Osteocyte (in vitro differentiated cells): ENCODE measurements around the gene PARVG. TPM values are rescaled to one million over a fixed set of nuclear protein-coding genes. Genes with fewer than 3 reads are reported as not detected.

Experiments used
- DNase-seq: peaks from one replicate; pipeline ENCODE4 v3.0.0; 2021; ENCODE audit warnings: mixed read lengths; ENCODE audit not compliant: unreplicated experiment; ENCODE audit errors: extremely low spot score
- H3K27ac Mint-ChIP-seq: one replicate; pipeline ENCODE4 v1.8.0; 2021; ENCODE audit warnings: mild to moderate bottlenecking, mixed read lengths; ENCODE audit not compliant: unreplicated experiment
- H3K27me3 Mint-ChIP-seq: one replicate; pipeline ENCODE4 v1.8.0; 2021; ENCODE audit warnings: mixed read lengths; ENCODE audit not compliant: unreplicated experiment
- H3K36me3 Mint-ChIP-seq: one replicate; pipeline ENCODE4 v1.8.0; 2021; ENCODE audit warnings: mixed read lengths; ENCODE audit not compliant: unreplicated experiment
- H3K4me1 Mint-ChIP-seq: one replicate; pipeline ENCODE4 v1.8.0; 2021; ENCODE audit warnings: mixed read lengths; ENCODE audit not compliant: unreplicated experiment
- H3K4me3 Mint-ChIP-seq: one replicate; pipeline ENCODE4 v1.8.0; 2021; ENCODE audit warnings: mild to moderate bottlenecking, moderate library complexity, mixed read lengths; ENCODE audit not compliant: unreplicated experiment
- H3K9me3 Mint-ChIP-seq: one replicate; pipeline ENCODE4 v1.8.0; 2021; ENCODE audit warnings: mixed read lengths; ENCODE audit not compliant: unreplicated experiment
- total RNA-seq: library from RNA; stranded (reverse); gene quantifications from 2 replicates; pipeline ENCODE4 v1.2.1, GENCODE V29; 2021
- TF ChIP-seq, protein P1 (sequence below): fragments of 200-600 bp; sonication (generic); IDR thresholded peaks from 2 replicates; pipeline ENCODE4 v1.5.0; 2021; ENCODE audit warnings: antibody characterized with exemption, mild to moderate bottlenecking, moderate library complexity

Gene PARVG
- total RNA-seq, 1 donor from 2014 or later = not detected

GRCh38 chr22:44159811-44160210 is 20.9 kb upstream of the PARVG start:
- no peaks in the 10 kb centered on the region for H3K4me1 Mint-ChIP-seq
- H3K27me3 Mint-ChIP-seq = no peaks in the 10 kb centered on the region
- TF ChIP-seq, protein P1, sequence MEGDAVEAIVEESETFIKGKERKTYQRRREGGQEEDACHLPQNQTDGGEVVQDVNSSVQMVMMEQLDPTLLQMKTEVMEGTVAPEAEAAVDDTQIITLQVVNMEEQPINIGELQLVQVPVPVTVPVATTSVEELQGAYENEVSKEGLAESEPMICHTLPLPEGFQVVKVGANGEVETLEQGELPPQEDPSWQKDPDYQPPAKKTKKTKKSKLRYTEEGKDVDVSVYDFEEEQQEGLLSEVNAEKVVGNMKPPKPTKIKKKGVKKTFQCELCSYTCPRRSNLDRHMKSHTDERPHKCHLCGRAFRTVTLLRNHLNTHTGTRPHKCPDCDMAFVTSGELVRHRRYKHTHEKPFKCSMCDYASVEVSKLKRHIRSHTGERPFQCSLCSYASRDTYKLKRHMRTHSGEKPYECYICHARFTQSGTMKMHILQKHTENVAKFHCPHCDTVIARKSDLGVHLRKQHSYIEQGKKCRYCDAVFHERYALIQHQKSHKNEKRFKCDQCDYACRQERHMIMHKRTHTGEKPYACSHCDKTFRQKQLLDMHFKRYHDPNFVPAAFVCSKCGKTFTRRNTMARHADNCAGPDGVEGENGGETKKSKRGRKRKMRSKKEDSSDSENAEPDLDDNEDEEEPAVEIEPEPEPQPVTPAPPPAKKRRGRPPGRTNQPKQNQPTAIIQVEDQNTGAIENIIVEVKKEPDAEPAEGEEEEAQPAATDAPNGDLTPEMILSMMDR = no peak
- H3K27ac Mint-ChIP-seq = no peak overlapping the region
- H3K4me3 Mint-ChIP-seq = no peak overlapping the region
- no peaks in the 10 kb centered on the region for H3K36me3 Mint-ChIP-seq
- no peaks in the 10 kb centered on the region for H3K9me3 Mint-ChIP-seq
- no peak for DNase-seq

DNA sequence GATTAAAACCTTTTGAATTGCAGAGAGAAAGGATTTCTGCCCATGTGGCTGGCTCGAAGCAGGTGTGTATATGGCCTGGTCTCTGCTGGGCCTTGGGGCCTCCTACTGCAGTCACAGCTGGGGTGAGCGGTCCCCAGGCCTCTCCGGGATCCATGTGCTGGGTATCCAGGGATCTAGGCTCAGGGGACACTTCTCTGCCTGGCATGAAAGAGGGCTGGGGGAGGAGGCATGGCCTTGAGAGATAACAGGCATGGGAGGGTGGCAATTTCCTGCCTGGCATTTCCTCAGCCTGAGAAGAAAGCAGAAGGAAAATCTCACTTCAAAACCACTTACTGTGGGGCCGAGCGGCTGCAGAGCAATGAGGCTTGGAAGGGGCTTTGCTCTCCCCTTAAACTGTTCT is 20.3 kb upstream of the PARVG start:
- no peak for DNase-seq
- H3K4me1 Mint-ChIP-seq = no peaks in the 10 kb centered on the region
- no peaks in the 10 kb centered on the region for H3K9me3 Mint-ChIP-seq
- no peaks in the 10 kb centered on the region for H3K36me3 Mint-ChIP-seq
- H3K27ac Mint-ChIP-seq = no peak overlapping the region
- no peaks in the 10 kb centered on the region for H3K27me3 Mint-ChIP-seq
- no peak overlapping the region for H3K4me3 Mint-ChIP-seq
- TF ChIP-seq, protein P1 = no peak

DNA sequence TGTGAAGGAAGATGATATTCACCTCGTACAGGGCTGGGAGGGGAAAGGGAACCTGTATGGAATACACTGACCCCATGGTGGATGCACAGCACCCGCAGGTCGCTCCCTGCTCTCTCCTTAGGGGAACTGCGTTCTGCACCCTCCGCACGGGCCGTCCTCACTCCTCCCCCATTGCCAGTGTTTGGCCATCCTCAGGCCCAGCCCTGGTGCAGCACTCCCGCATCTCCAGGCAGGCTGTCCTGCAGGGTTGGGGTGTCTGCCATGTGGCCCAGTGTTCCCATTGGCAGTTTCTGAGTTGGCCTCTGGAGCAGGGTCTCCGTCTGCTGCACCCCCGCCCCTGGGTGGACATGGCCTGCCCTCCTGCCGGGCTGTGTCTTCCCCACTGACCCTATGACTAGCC is 19.1 kb upstream of the PARVG start:
- DNase-seq = no peak
- Mint-ChIP-seq H3K27ac (no peak overlapping the region), H3K36me3 (no peaks in the 10 kb centered on the region), H3K9me3 (no peaks in the 10 kb centered on the region), H3K27me3 (no peaks in the 10 kb centered on the region), H3K4me3 (no peak overlapping the region), H3K4me1 (no peaks in the 10 kb centered on the region)
- TF ChIP-seq, protein P1 = no peak

DNA sequence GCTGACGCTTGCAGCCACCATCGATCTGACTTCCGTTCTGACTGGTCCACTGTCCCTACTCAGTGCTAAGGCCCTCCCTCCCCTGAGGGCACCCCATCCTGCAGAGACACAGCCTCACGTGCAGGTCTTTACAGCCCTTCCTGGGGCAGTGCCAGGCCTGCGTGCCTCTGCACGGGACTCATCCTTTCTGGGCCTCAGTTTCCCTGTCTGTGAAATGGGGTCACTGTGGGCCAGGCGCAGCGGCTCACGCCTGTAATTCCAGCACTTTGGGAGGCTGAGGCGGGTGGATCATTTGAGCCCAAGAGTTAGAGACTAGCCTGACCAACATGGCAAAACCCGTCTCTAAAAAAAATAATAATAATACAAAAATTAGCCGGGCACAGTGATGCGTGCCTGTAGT is 17.8 kb upstream of the PARVG start:
- H3K9me3 Mint-ChIP-seq = no peaks in the 10 kb centered on the region
- no peak overlapping the region for H3K4me3 Mint-ChIP-seq
- DNase-seq = no peak
- no peak overlapping the region for H3K27ac Mint-ChIP-seq
- TF ChIP-seq, protein P1 = no peak
- H3K4me1 Mint-ChIP-seq = no peaks in the 10 kb centered on the region
- H3K27me3 Mint-ChIP-seq = no peaks in the 10 kb centered on the region
- H3K36me3 Mint-ChIP-seq = no peaks in the 10 kb centered on the region

GRCh38 chr22:44163536-44163935 is 17.2 kb upstream of the PARVG start:
- Mint-ChIP-seq H3K9me3 (no peaks in the 10 kb centered on the region), H3K27me3 (no peaks in the 10 kb centered on the region), H3K4me3 (no peak overlapping the region), H3K27ac (no peak overlapping the region), H3K4me1 (no peaks in the 10 kb centered on the region), H3K36me3 (no peaks in the 10 kb centered on the region)
- TF ChIP-seq, protein P1 = no peak
- no peak for DNase-seq
